PC-3 (cell line): ENCODE results near the gene ZSWIM1. TPM values are rescaled to one million over a fixed set of nuclear protein-coding genes. Genes with fewer than 3 reads are reported as not detected.

Experiments
- ATAC-seq: fragments of 200-7000 bp; cut with Tn5 transposase; 2 replicates; pipeline ENCODE4 v1.9.1; 2020; ENCODE audit warnings: mild to moderate bottlenecking, moderate library complexity
- BruUV-seq: library from RNA; stranded (reverse); fragments of 400-500 nt; replicated peaks from 2 replicates; lab custom pipeline; 2021; lab: Mats Ljungman, UMichigan
- CTCF ChIA-PET: fragments of 300-600 bp; sonication (Branson Sonifier 250); formaldehyde crosslinking; loops from one replicate; lab custom pipeline; 2022; ENCODE audit warnings: antibody characterized with exemption; lab: Charles Lee
- POLR2A ChIA-PET: fragments of 300-600 bp; sonication (Branson Sonifier 250); formaldehyde crosslinking; loops from one replicate; lab custom pipeline; 2022; ENCODE audit warnings: antibody characterized with exemption; ENCODE audit not compliant: unreplicated experiment; lab: Charles Lee
- DNase-seq: peaks from one replicate; pipeline ENCODE4 v3.0.0-alpha.2; 2015
- H2AFZ ChIP-seq: fragments of 300-600 bp; sonication (generic); 2 replicates; pipeline ENCODE4 v1.6.0; 2016; ENCODE audit warnings: antibody characterized with exemption, low read length
- H3F3A ChIP-seq: fragments of 300-600 bp; sonication (generic); one replicate; pipeline ENCODE4 v1.6.0; 2017; ENCODE audit warnings: antibody characterized with exemption, low read length, control low read depth, mild to moderate bottlenecking; ENCODE audit not compliant: unreplicated experiment
- H3K27ac ChIP-seq: fragments of 300-600 bp; sonication (generic); 2 replicates; pipeline ENCODE4 v1.5.1; 2016; ENCODE audit warnings: mild to moderate bottlenecking, low read length
- H3K27me3 ChIP-seq: fragments of 300-600 bp; sonication (generic); 2 replicates; pipeline ENCODE4 v1.6.1; 2016; ENCODE audit warnings: low read length, mixed read lengths
- H3K36me3 ChIP-seq: fragments of 300-600 bp; sonication (generic); 2 replicates; pipeline ENCODE4 v1.6.1; 2016; ENCODE audit warnings: low read depth, mixed run types, low read length, mixed read lengths
- H3K4me1 ChIP-seq: fragments of 300-600 bp; sonication (generic); 2 replicates; pipeline ENCODE4 v1.5.1; 2016; ENCODE audit warnings: low read length; ENCODE audit not compliant: insufficient read depth
- H3K4me2 ChIP-seq: fragments of 300-600 bp; sonication (generic); 2 replicates; pipeline ENCODE4 v1.6.0; 2016; ENCODE audit warnings: low read length
- H3K4me3 ChIP-seq: fragments of 300-600 bp; sonication (generic); 2 replicates; pipeline ENCODE4 v1.5.1; 2016; ENCODE audit warnings: mild to moderate bottlenecking, low read length, mixed read lengths
- H3K79me2 ChIP-seq: fragments of 300-600 bp; sonication (generic); 2 replicates; pipeline ENCODE4 v1.6.1; 2017; ENCODE audit warnings: low read length, mixed read lengths
- H3K9ac ChIP-seq: fragments of 300-600 bp; sonication (generic); 2 replicates; pipeline ENCODE4 v1.6.0; 2016; ENCODE audit warnings: mild to moderate bottlenecking, low read length
- H3K9me2 ChIP-seq: fragments of 300-600 bp; sonication (generic); replicated peaks from 2 replicates; pipeline ENCODE4 v1.6.1; 2016; ENCODE audit warnings: mixed run types, low read length, mixed read lengths
- H3K9me3 ChIP-seq: fragments of 300-600 bp; sonication (generic); 2 replicates; pipeline ENCODE4 v1.6.1; 2016; ENCODE audit warnings: low read length, mixed read lengths
- H4K20me1 ChIP-seq: fragments of 300-600 bp; sonication (generic); 2 replicates; pipeline ENCODE4 v1.6.1; 2016; ENCODE audit warnings: low read length, mixed read lengths
- CTCF ChIP-seq: fragments of 300-600 bp; sonication (generic); conservative IDR thresholded peaks from 2 replicates; pipeline ENCODE4 v1.5.1; 2017; ENCODE audit warnings: antibody characterized with exemption, low read depth, mild to moderate bottlenecking, low read length
- EZH2 ChIP-seq: fragments of 300-600 bp; sonication (generic); IDR thresholded peaks from one replicate; pipeline ENCODE4 v1.6.1; 2017; ENCODE audit warnings: antibody characterized with exemption, mild to moderate bottlenecking, low read length; ENCODE audit not compliant: unreplicated experiment
- EZH2phosphoT487 ChIP-seq: fragments of 300-600 bp; sonication (generic); IDR thresholded peaks from 2 replicates; pipeline ENCODE4 v1.6.1; 2018; ENCODE audit warnings: mild to moderate bottlenecking, antibody characterized with exemption, low read length, borderline replicate concordance
- intact Hi-C: fragments of 100-400 bp; cut with micrococcal nuclease; formaldehyde crosslinking; loops from 2 replicates; pipeline ENCODE4 v1.9.0; 2023
- total RNA-seq: library from RNA; depleted of rRNA; stranded (reverse); fragments of >200 nt; gene quantifications from 2 replicates; pipeline ENCODE4 v1.2.3, GENCODE V29; 2014

Gene ZSWIM1
- total RNA-seq, 1 experiment from 2014 or later = 16.3 TPM

DNA sequence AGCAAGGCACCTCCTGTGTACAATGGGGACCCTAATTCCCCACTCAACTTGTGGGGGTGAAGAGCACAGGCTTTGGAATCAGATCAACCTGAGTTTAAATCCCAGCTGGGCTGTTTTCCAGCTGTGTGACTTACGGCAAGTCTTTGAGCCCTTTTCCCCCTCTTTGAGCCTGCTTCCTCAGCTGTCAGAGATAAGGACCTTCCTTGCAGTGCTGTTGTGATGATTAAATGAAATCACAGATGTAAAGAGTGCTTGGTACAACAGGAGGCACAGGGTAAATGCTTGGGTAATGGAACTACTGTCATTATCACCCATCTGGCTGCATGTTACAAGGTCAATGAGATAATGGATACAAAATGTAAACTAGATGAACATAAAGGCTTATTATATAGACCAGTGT is 44.2 kb upstream of the ZSWIM1 start:
- no peaks in the 10 kb centered on the region for H4K20me1 ChIP-seq
- H3K36me3 ChIP-seq = peaks cover 9% of the 10 kb centered on the region; the same call in 1 of the 2 replicates
- ChIA-PET POLR2A (interaction anchor here (1.4 kb wide), 1 partner anchor 31 kb away, joined by 5 read pairs; no protein-coding TSS in a partner anchor), CTCF (no interaction called here)
- H3K4me3 ChIP-seq = no peak overlapping the region; the same call in 1 of the 2 replicates
- DNase-seq = no peak
- 0 out of 2 replicates have a peak overlapping the region, but pooled peaks have one; percentile 11 for H3K9ac ChIP-seq
- H3K79me2 ChIP-seq = peaks cover 29% of the 10 kb centered on the region
- intact Hi-C loops = loop anchor here (1.0 to 10.0 kb wide), 2 partner anchors 30 to 138 kb away; partner anchors contain the start of gene ZNF335
- H2AFZ ChIP-seq = no peak overlapping the region
- H3K9me3 ChIP-seq = no peaks in the 10 kb centered on the region
- no peak for ATAC-seq
- TF ChIP-seq EZH2 (no peak), CTCF (no peak), EZH2phosphoT487 (no peak)
- H3K4me2 ChIP-seq = peak overlapping the region; percentile 64
- no TSS peak for BruUV-seq
- H3K4me1 ChIP-seq = peaks cover 35% of the 10 kb centered on the region
- H3F3A ChIP-seq = no peaks in the 10 kb centered on the region
- H3K9me2 ChIP-seq = no peaks in the 10 kb centered on the region
- H3K27me3 ChIP-seq = no peaks in the 10 kb centered on the region
- H3K27ac ChIP-seq = peak overlapping the region; percentile 66

GRCh38 chr20:45840700-45841198 is 40.3 kb upstream of the ZSWIM1 start:
- ChIA-PET CTCF (no interaction called here), POLR2A (no interaction called here)
- Histone ChIP-seq H3F3A (no peaks in the 10 kb centered on the region), H2AFZ (no peak overlapping the region), H3K9me3 (no peaks in the 10 kb centered on the region), H3K4me1 (peaks cover 12% of the 10 kb centered on the region), H3K9ac (no peak overlapping the region), H3K36me3 (peaks cover 33% of the 10 kb centered on the region), H3K4me3 (no peak overlapping the region), H3K4me2 (no peak overlapping the region), H3K9me2 (no peaks in the 10 kb centered on the region), H4K20me1 (no peaks in the 10 kb centered on the region), H3K27me3 (no peaks in the 10 kb centered on the region), H3K79me2 (peaks cover 11% of the 10 kb centered on the region), H3K27ac (no peak overlapping the region)
- intact Hi-C loops = no loop called here
- no TSS peak for BruUV-seq
- TF ChIP-seq EZH2 (no peak), EZH2phosphoT487 (no peak), CTCF (no peak)
- DNase-seq (no peak), ATAC-seq (no peak)

GRCh38 chr20:45841407-45842129 is 39.5 kb upstream of the ZSWIM1 start:
- no peak for TF ChIP-seq CTCF
- no peak for TF ChIP-seq EZH2phosphoT487
- TF ChIP-seq EZH2 = no peak
- Histone ChIP-seq H3K4me3 (no peak overlapping the region), H3K9me3 (no peaks in the 10 kb centered on the region), H3K4me1 (peaks cover 6% of the 10 kb centered on the region), H2AFZ (no peak overlapping the region), H3K27ac (no peak overlapping the region), H3K9ac (no peak overlapping the region), H4K20me1 (no peaks in the 10 kb centered on the region), H3K4me2 (no peak overlapping the region), H3K9me2 (no peaks in the 10 kb centered on the region), H3K27me3 (no peaks in the 10 kb centered on the region), H3K79me2 (peaks cover 9% of the 10 kb centered on the region), H3K36me3 (peaks cover 33% of the 10 kb centered on the region), H3F3A (no peaks in the 10 kb centered on the region)
- BruUV-seq = no TSS peak
- intact Hi-C loops = no loop called here
- ATAC-seq (no peak), DNase-seq (no peak)
- POLR2A ChIA-PET = interaction anchor here (0.6 kb wide), 1 partner anchor 39 kb away, joined by 3 read pairs; no protein-coding TSS in a partner anchor
- CTCF ChIA-PET = no interaction called here
